Thyroid gland (tissue), 4 donors: ENCODE results near the gene SIRT6. TPM values are rescaled to one million over a fixed set of nuclear protein-coding genes. Genes with fewer than 3 reads are reported as not detected.
A peak's percentile ranks its signal among the peaks of the same experiment; 100 is the strongest.

Experiments used
- DNase-seq, 2 donors: peaks; one replicate each; pipeline ENCODE4 v3.0.0-alpha.2; 2019
- H3K27ac ChIP-seq, 3 donors: fragments of 200-600 bp; sonication (generic); 1 replicate in 2 of 3; 2 replicates in 1 of 3; pipeline ENCODE4 v1.5.1; 2016 to 2019; ENCODE audit warnings: mild to moderate bottlenecking in 1 of 3, moderate library complexity in 1 of 3
- H3K27me3 ChIP-seq: fragments of 200-600 bp; sonication (generic); one replicate; pipeline ENCODE4 v1.5.1; 2019
- H3K36me3 ChIP-seq, 2 donors: fragments of 200-600 bp; sonication (generic); one replicate each; pipeline ENCODE4 v1.5.1; 2016 to 2019
- H3K4me1 ChIP-seq, 2 donors: fragments of 200-600 bp; sonication (generic); one replicate each; pipeline ENCODE4 v1.5.1; 2017 to 2019
- H3K4me3 ChIP-seq, 3 donors: fragments of 200-600 bp; sonication (generic); replicated peaks in 1 of 3; 1 replicate in 2 of 3; 2 replicates in 1 of 3; pipeline ENCODE4 v1.5.1; 2016; ENCODE audit warnings: mild to moderate bottlenecking in 1 of 3
- H3K9me3 ChIP-seq: fragments of 200-600 bp; sonication (generic); one replicate; pipeline ENCODE4 v1.5.1; 2017
- CTCF ChIP-seq, 6 experiments: fragments of 200-600 bp in 3 of 6; fragments of 450-650 bp in 3 of 6; sonication (generic) in 3 of 6; IDR thresholded peaks; one replicate each; pipeline ENCODE4 v1.5.1; 2016 to 2019; ENCODE audit warnings: antibody characterized with exemption in 6 of 6, mild to moderate bottlenecking in 2 of 6, inconsistent platforms in 1 of 6, moderate library complexity in 1 of 6
- POLR2A ChIP-seq, 2 donors: fragments of 450-650 bp; IDR thresholded peaks; one replicate each; pipeline ENCODE4 v1.6.1; 2017; ENCODE audit warnings: antibody characterized with exemption in 2 of 2, mild to moderate bottlenecking in 2 of 2, moderate library complexity in 1 of 2
- whole genome bisulfite sequencing, 2 donors: methylation state at CpG; one replicate each; pipeline ENCODE4 v1.1.5; 2017; 5-methylcytosine and 5-hydroxymethylcytosine counted together
- intact Hi-C: fragments of 100-400 bp; cut with DNase I; formaldehyde crosslinking; loops from one replicate; pipeline ENCODE4 v1.15.1; 2023
- total RNA-seq, 4 donors: library from RNA; depleted of rRNA; stranded (reverse); fragments of >200 nt; gene quantifications; one replicate each; pipeline ENCODE4 v1.2.3, GENCODE V29; 2016

The SIRT6 gene
- total RNA-seq, 4 donors from 2014 or later: 11.9 to 39.3 (median 20.0) TPM

GRCh38 chr19:4187313-4188122 lies 5.2 kb upstream of the SIRT6 start:
- intact Hi-C loops: loop anchor here (10.0 kb wide), 1 partner anchor 203 kb away; the partner anchor contains the start of gene EEF2
- no peaks in the 10 kb centered on the region for H3K27me3 ChIP-seq
- no peak overlapping the region for H3K27ac ChIP-seq
- TF ChIP-seq CTCF (IDR thresholded peaks at IDR 0.05) (no peak), POLR2A (IDR thresholded peaks at IDR 0.05) (no peak)
- H3K36me3 ChIP-seq: no peaks in the 10 kb centered on the region
- no peak overlapping the region for H3K4me3 ChIP-seq
- H3K4me1 ChIP-seq: peaks cover 6% of the 10 kb centered on the region in 2 donors
- no peaks in the 10 kb centered on the region for H3K9me3 ChIP-seq
- no peak for DNase-seq
- 95 to 98% methylated on average over 10 of the region's 10 CpGs for WGBS, 2 donors

DNA sequence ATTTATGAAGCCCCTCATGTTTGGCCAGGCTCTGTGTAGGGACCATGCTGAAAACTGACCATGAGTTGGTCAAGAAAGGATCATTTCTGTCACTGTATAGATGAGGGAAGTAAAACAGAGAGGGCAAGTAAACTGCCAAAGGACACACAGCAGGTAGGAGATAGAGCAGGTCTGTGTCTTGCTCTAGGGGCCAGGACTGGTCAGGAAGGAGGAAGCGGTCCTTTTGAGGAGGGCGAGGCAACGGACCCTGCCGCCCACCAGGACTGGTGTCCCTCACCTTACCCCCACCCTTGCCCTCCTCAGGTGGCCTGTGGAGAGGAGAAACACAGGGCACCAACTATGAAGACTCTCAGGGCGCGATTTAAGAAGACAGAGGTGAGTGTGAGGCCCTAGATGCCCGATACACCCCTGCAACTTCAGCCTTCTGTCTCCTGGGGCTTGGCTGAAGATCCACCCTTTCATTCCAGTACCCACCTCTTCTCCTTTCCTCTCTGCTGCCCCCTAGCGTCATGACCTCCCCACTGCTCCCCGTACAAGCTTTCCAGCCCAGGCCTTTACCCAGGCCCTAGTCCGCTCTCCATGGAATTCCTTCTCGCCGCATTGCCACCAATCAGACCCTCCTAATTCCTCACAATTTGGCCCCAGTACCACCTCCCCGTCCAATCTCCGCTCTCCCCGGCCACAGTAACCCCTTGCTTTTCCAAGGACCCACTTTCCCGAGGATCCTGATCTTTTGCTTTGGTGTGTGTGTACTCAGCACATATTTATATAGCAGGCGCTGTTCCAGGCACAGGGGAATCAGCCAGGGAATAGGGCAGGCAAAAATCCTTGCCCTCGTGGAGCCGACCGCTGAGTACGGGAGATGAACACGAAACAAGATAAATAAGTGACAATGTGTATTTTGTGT lies 4.0 kb upstream of the SIRT6 start:
- TF ChIP-seq POLR2A (IDR thresholded peaks at IDR 0.05): no peak
- TF ChIP-seq CTCF (IDR thresholded peaks at IDR 0.05): peak; percentile 28 to 67 (median 46)
- WGBS, 2 donors: 34 to 35% methylated on average over 22 of the region's 22 CpGs
- H3K4me3 ChIP-seq: no peak overlapping the region
- H3K27me3 ChIP-seq: no peaks in the 10 kb centered on the region
- intact Hi-C loops: loop anchor here (10.0 kb wide), 1 partner anchor 202 kb away; the partner anchor contains the start of gene EEF2
- no peak overlapping the region for H3K27ac ChIP-seq
- H3K36me3 ChIP-seq: no peaks in the 10 kb centered on the region
- no peaks in the 10 kb centered on the region for H3K9me3 ChIP-seq
- peak; percentile 46 to 62 for DNase-seq
- H3K4me1 ChIP-seq: peaks cover 11 to 12% of the 10 kb centered on the region in 2 donors

- Histone ChIP-seq H3K9me3 (no peaks in the 10 kb centered on the region), H3K36me3 (no peaks in the 10 kb centered on the region), H3K4me1 (peaks cover 15 to 16% of the 10 kb centered on the region in 2 donors), H3K27me3 (no peaks in the 10 kb centered on the region), H3K27ac (no peak overlapping the region), H3K4me3 (no peak overlapping the region)
- TF ChIP-seq POLR2A (IDR thresholded peaks at IDR 0.05) (no peak), CTCF (IDR thresholded peaks at IDR 0.05) (no peak)
- intact Hi-C loops: loop anchor here (10.0 kb wide), 1 partner anchor 201 kb away; the partner anchor contains the start of gene EEF2
- DNase-seq: no peak
- 39 to 47% methylated on average over 9 of the region's 9 CpGs for WGBS, 2 donors
Measured at GRCh38 chr19:4185413-4186086, 3.2 kb upstream of the SIRT6 start.

DNA sequence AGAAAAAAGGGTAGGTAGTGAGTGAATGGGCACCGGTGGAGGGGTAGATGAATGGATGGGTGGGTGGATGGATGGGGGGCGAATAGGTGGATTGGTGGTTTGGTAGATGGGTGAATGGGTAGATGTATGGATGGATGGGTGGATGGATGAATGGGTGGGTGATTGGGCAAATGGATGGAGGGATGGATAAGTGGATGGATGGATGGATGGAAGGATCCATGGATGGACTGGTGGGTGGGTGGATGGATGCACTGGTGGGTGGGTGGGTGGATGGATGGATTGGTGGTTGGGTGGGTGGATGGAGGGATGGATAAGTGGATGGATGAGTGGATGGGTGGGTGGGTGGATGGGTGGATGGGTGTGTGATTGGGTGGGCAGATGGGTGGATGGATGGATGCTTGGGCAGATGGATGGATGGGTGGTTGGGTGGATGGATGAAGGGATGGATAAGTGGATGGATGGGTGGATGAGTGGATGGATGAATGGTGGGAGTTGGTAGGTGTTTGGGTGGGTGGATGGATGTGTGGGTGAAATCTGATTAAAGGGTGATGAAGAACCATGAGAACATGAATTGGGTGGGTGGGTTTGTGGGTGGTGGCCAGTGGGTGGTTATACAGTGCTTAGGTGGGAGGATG lies 2.5 kb upstream of the SIRT6 start:
- Histone ChIP-seq H3K9me3 (no peaks in the 10 kb centered on the region), H3K4me3 (no peak overlapping the region), H3K27ac (no peak overlapping the region), H3K36me3 (no peaks in the 10 kb centered on the region), H3K27me3 (no peaks in the 10 kb centered on the region), H3K4me1 (peaks cover 15 to 16% of the 10 kb centered on the region in 2 donors)
- DNase-seq: no peak
- 91% methylated on average over 2 of the region's 2 CpGs for WGBS, 2 donors
- TF ChIP-seq CTCF (IDR thresholded peaks at IDR 0.05): no peak
- no peak for TF ChIP-seq POLR2A (IDR thresholded peaks at IDR 0.05)
- intact Hi-C loops: loop anchor here (5.0 to 10.0 kb wide), 2 partner anchors 63 to 200 kb away; partner anchors contain the start of genes EEF2 and MAP2K2
